Activated T-helper 2 cell treated with anti-CD3 and anti-CD28 coated beads, Interferon-gamma antibody, Interleukin-2, Interleukin-4, amounts not matched to agents 10 μg/mL and 5 μg/mL and 100 μg/mL, durations not matched to agents 14 hours and 24 hours and 36 hours (primary cell): ENCODE data around the gene ST3GAL2. TPM values are rescaled to one million over a fixed set of nuclear protein-coding genes. Genes with fewer than 3 reads are reported as not detected.
"Not testable (repeated sequence)": the region's sequence is repeated elsewhere in the genome, so short reads cannot be mapped to it uniquely, and the experiment has no call there.

ENCODE experiments used
- DNase-seq: peaks from one replicate; pipeline ENCODE4 v3.0.0; 2021; ENCODE audit warnings: low spot score
- H3K27ac Mint-ChIP-seq: one replicate; pipeline ENCODE4 v1.8.0; 2021; ENCODE audit warnings: mixed read lengths
- H3K27me3 Mint-ChIP-seq: one replicate; pipeline ENCODE4 v1.8.0; 2021; ENCODE audit warnings: low read depth, mixed read lengths
- H3K36me3 Mint-ChIP-seq: one replicate; pipeline ENCODE4 v1.8.0; 2021; ENCODE audit warnings: low read depth, mixed read lengths
- H3K4me1 Mint-ChIP-seq: one replicate; pipeline ENCODE4 v1.8.0; 2021; ENCODE audit warnings: low read depth, mixed read lengths
- H3K4me3 Mint-ChIP-seq: one replicate; pipeline ENCODE4 v1.8.0; 2021; ENCODE audit warnings: low read depth, mild to moderate bottlenecking, moderate library complexity, mixed read lengths
- H3K9me3 Mint-ChIP-seq: one replicate; pipeline ENCODE4 v1.8.0; 2021; ENCODE audit warnings: mixed read lengths
- intact Hi-C: fragments of 100-400 bp; cut with micrococcal nuclease; formaldehyde crosslinking; loops from one replicate; pipeline ENCODE4 v1.15.1; 2023
- total RNA-seq: library from RNA; stranded (reverse); gene quantifications from 2 replicates; pipeline ENCODE4 v1.2.3, GENCODE V29; 2022

The ST3GAL2 gene
- total RNA-seq, 1 donor from 2014 or later, result 35.1 TPM

DNA sequence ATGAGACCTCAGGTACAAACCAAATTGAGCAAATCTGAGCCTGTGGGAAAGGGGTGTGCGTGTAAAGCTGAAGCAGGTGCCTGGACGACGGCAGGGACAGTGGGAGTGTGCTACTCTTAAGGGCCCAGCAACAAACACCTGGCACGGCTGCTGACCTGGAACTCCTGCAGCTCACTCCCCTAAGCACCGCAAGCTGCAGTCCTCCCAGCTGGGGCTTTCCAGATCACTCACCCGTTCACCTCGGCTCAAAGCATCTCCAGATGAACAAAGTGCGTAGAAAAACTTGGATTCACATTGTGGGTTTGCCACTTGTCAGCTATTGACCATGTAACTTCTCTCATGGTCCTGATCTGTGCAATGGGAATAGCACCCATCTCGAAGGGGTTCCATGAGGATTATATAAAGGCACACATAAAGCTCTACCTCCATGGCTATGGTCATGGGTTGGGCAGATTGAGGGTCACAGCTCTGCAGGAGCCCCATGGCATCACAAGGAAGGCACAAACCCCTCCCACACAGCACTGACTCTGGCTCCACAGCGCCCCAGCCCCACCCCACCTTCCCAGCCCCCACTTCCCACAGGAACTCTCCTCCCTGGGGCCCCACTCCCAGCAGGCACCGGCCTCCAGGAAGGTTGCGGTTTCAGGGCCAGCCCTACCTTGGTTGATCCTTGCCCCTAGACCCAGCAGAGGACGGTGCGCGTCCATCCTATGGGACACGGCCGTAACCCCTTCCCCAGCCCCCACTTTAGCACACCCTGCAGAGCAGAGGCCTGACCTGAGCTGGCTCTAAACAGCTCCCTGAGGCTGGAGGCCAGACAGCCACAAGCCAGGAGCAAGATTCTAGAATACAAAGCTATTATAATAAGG lies 21.9 kb downstream of the ST3GAL2 start:
- H3K9me3 Mint-ChIP-seq, result no peaks in the 10 kb centered on the region
- intact Hi-C loops, result no loop called here
- no peak overlapping the region for H3K27ac Mint-ChIP-seq
- DNase-seq, result no peak
- peaks cover 17% of the 10 kb centered on the region for H3K4me1 Mint-ChIP-seq
- H3K27me3 Mint-ChIP-seq, result no peaks in the 10 kb centered on the region
- H3K4me3 Mint-ChIP-seq, result no peak overlapping the region
- H3K36me3 Mint-ChIP-seq, result peaks cover 3% of the 10 kb centered on the region

DNA sequence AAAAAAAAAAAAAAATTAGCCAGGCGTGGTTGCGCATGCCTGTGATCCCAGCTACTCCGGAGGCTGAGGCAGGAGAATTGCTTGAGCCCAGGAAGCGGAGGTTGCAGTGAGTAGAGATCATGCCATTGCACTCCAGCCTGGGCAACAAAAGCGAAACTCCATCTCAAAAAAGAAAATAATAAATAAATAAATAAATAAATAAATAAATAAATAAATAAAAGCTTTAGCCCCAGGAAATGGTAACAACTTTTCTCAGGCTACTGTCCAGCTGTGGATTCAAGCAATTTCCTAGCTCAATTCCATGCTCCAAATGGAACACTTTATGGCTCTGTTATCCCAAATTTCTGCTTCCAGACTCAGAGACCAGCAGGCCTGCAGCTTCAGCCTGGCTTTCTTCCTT lies 25.3 kb downstream of the ST3GAL2 start:
- H3K27me3 Mint-ChIP-seq, DNase-seq, H3K4me3 Mint-ChIP-seq, H3K4me1 Mint-ChIP-seq, H3K36me3 Mint-ChIP-seq, intact Hi-C loops, H3K9me3 Mint-ChIP-seq, H3K27ac Mint-ChIP-seq: not testable (repeated sequence)

DNA sequence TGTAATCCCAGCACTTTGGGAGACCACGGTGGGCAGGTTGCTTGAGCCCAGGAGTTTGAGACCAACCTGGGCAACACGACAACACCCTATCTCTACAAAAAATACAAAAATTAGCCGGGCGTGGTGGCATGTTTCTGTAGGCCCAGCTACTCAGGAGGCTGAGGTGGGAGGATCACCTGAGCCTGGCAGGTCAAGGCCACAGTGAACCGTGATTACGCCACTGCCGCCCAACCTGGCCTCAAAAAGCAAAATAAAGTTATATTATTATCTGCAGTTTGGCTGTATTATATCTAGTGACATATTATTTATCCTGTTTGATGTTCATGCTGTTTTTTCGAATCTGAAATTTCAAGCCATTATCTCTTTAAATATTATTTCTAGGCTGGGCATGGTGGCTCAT lies 26.5 kb downstream of the ST3GAL2 start:
- peaks cover 12% of the 10 kb centered on the region for H3K4me1 Mint-ChIP-seq
- intact Hi-C loops, result no loop called here
- H3K36me3 Mint-ChIP-seq, result peaks cover 12% of the 10 kb centered on the region
- no peak overlapping the region for H3K27ac Mint-ChIP-seq
- no peak overlapping the region for H3K4me3 Mint-ChIP-seq
- H3K27me3 Mint-ChIP-seq, result no peaks in the 10 kb centered on the region
- no peak for DNase-seq
- H3K9me3 Mint-ChIP-seq, result no peaks in the 10 kb centered on the region

DNA sequence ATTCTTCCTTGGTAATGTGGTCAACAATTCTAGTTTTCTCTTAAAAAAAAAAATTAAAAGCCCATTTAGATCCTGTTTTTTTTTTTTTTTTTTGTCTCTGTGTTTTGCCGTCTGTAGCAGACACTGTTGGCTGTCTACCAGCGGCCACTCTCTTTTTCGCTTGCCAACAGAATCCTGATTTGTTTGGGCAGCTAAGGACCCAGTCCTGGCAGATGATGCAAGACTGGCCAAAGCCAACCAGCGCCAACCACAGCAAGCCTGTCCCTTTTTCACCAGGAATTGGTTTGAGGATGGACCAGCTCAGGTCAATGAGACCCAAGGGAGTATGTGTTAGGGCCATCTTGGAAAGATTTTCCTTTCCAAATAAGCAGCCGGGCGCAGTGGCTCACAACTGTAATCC lies 28.2 kb downstream of the ST3GAL2 start:
- Mint-ChIP-seq H3K36me3 (peaks cover 15% of the 10 kb centered on the region), H3K9me3 (no peaks in the 10 kb centered on the region), H3K27me3 (no peaks in the 10 kb centered on the region), H3K4me3 (no peak overlapping the region), H3K27ac (no peak overlapping the region), H3K4me1 (peaks cover 16% of the 10 kb centered on the region)
- intact Hi-C loops, result no loop called here
- no peak for DNase-seq

DNA sequence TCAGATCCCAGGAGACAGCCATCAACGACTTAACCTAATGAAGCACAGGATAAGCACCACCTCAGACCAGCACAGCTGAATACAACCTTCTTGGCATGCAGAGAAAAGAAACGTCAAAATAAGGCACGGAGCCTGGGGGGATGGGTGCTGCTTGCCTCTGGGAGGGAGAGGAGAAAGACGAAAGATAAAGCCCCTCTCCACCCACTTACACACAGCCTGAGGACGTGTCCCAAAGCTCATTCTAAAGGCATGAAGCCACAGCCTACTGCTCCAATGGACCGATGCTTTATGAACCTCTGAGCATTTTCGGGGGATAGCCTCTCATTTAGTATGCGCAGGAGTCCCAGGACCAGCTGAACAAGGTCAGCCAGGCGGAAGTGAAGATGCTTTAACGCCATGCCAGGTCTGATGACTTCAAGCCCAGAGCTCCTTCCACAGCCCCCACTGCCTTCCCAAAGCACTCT lies 31.1 kb downstream of the ST3GAL2 start:
- Mint-ChIP-seq H3K36me3 (peaks cover 23% of the 10 kb centered on the region), H3K27ac (peak overlapping the region; percentile 22), H3K4me1 (peaks cover 42% of the 10 kb centered on the region), H3K9me3 (no peaks in the 10 kb centered on the region), H3K4me3 (no peak overlapping the region), H3K27me3 (no peaks in the 10 kb centered on the region)
- no peak for DNase-seq
- intact Hi-C loops, result no loop called here

DNA sequence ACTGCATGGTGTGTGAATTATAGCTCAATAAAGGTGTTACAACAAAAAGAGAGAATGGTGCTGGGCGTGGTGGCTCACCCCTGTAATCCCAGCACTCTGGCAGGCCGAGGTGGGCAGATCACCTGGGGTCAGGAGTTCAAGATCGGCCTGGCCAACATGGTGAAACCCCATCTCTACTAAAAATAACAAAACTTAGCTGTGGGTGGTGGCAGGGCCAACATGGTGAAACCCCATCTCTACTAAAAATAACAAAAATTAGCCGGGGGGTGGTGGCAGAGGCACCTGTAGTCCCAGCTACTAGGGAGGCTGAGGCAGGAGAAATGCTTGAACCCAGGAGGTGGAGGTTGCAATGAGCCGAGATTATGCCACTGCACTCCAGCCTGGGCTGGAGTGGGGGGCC lies 32.8 kb downstream of the ST3GAL2 start:
- DNase-seq, H3K27me3 Mint-ChIP-seq, intact Hi-C loops, H3K4me3 Mint-ChIP-seq, H3K9me3 Mint-ChIP-seq: not testable (repeated sequence)
- peaks cover 19% of the 10 kb centered on the region for H3K36me3 Mint-ChIP-seq
- peak overlapping the region; percentile 2 for H3K27ac Mint-ChIP-seq
- H3K4me1 Mint-ChIP-seq, result peaks cover 43% of the 10 kb centered on the region

DNA sequence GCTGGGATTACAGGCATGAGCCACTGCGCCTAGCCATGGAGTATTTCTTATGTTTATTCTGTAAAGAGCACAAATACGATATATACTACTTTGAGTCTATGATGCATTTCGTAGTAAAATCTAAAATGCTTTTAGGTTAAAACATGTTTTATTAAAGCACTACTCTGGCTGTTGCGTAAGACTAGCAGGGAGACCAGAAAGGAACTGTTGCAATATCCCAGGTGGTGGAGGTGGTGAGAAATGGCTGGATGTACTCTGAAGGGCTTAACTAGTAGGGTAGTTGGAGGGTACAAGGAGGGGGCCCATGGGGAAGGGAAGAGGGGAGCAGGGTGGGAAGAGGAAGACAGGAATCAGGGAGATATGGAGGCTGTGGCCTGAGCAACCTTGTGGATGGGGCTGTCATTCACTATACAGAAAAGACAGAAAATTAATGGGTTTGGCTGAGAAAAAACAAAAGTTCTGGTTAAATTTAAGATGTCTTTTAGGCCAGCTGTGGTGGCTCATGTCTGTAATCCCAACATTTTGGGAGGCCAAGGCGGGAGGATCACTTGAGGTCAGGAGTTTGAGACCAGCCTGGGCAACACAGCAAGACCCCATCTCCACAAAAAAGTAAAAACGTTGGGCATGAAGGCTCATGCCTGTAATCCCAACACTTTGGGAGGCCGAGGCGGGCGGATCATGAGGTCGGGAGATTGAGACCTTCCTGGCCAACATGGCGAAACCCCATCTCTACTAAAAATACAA lies 35.8 kb downstream of the ST3GAL2 start:
- Mint-ChIP-seq H3K36me3 (peaks cover 12% of the 10 kb centered on the region), H3K9me3 (no peaks in the 10 kb centered on the region), H3K27ac (peak overlapping the region; percentile 8), H3K4me1 (peaks cover 36% of the 10 kb centered on the region), H3K4me3 (no peak overlapping the region), H3K27me3 (no peaks in the 10 kb centered on the region)
- intact Hi-C loops, result loop anchor here (5.0 kb wide), 2 partner anchors 74 to 119 kb away; partner anchors contain the start of genes COG4 and SF3B3
- no peak for DNase-seq

DNA sequence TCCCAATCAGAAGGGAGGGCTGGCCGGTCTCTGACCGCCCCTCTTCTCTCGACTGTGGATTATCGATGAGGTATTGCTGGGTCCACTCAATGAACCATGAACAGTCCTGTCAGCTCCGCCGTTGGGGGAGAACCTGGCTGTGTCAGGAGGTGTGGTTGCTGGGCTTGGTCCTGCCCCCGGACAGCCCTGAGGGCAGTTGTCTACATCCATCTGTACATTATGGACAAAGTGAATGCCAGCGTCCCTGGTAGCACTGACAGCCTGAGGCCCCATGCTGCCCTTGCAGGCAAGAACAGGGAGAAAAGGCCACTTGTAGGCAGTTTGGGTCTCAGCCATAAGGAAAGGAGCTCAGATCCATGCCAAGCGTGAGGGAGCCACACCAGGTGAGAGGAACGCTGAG lies 38.9 kb downstream of the ST3GAL2 start:
- H3K4me3 Mint-ChIP-seq, result no peak overlapping the region
- H3K4me1 Mint-ChIP-seq, result peaks cover 19% of the 10 kb centered on the region
- no peak for DNase-seq
- H3K36me3 Mint-ChIP-seq, result peaks cover 16% of the 10 kb centered on the region
- H3K27me3 Mint-ChIP-seq, result no peaks in the 10 kb centered on the region
- no peaks in the 10 kb centered on the region for H3K9me3 Mint-ChIP-seq
- H3K27ac Mint-ChIP-seq, result no peak overlapping the region
- intact Hi-C loops, result loop anchor here (5.0 kb wide), 2 partner anchors 77 to 122 kb away; partner anchors contain the start of genes COG4 and SF3B3

DNA sequence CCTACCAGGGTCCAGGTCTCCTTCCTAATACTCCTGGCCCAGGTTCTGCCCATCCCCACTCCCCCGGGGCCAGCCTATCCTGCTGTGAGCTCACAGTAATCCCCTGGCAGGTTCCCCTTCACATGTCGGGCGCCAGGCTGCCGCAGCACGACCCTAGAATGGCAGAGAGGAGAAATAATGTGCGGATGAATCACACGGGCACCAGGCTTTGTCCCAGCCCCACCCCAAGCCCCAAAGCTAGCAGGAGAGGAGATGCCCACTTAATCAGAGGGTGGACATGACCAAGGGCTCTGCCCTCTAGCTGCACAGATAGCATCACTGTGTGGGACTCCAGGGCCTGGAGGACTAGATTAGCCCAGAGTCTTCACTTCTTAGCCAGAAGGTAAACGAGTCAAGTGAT lies 39.5 kb downstream of the ST3GAL2 start:
- no peak overlapping the region for H3K27ac Mint-ChIP-seq
- intact Hi-C loops, result no loop called here
- no peak overlapping the region for H3K4me3 Mint-ChIP-seq
- H3K27me3 Mint-ChIP-seq, result no peaks in the 10 kb centered on the region
- peaks cover 14% of the 10 kb centered on the region for H3K4me1 Mint-ChIP-seq
- H3K36me3 Mint-ChIP-seq, result peaks cover 14% of the 10 kb centered on the region
- no peak for DNase-seq
- no peaks in the 10 kb centered on the region for H3K9me3 Mint-ChIP-seq

DNA sequence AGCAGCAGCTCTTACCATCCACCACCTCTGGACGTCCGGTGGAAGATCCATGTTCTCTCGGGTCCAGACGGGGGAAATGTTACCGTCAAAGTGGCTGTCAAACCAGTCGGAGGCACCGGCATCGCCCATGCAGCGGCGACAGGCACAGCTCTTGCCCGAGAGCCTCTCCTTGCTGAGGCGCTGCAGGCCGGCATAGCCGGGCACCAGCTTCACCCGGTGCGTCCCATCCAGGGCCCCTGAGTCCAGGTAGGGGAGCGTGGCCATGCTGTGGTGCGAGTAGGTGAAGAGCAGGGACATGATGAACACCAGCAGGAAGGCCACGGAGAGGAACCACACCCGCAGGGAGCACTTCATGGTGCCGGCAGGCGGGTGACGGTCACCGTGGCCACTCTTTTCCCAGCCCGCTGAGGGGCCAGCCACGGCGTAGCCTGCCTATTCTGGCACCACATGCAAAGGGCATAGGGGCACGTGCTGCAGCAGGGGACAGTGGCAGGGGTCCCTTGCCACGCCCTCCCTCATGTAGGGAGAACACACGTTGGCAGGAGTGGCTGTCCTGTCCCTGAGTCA lies 40.6 kb downstream of the ST3GAL2 start:
- peaks cover 18% of the 10 kb centered on the region for H3K36me3 Mint-ChIP-seq
- no peaks in the 10 kb centered on the region for H3K9me3 Mint-ChIP-seq
- intact Hi-C loops, result no loop called here

DNA sequence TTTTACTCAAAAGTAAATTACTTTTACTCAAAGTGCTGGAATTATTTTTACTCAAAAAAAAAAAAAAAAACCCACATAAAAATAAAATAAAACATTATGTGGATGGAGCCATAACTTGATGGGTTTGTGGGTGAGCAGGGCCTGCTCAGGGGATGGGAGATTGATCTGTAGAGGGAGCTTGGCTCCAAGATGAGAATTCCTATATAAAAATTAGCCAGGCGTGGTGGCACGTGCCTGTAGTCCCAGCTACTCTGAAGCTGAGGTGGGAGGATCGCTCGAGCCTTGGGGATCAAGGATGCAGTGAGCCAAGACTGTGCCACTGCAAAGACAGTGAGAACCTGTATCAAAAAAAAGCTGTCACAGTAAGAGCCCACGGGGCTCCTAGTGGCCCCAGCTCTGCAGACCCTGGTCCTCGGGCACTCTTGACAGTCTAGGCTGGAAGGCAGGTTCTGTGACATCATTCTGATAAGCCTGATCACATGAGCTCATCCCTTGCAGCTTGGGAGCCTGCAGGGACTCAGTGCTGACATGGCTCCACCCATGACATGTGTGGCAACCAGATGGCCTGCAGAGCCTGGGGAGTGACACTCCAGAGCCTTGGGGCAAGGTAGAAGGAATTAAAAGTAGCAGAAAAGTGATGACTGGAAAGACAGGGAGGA lies 42.5 kb downstream of the ST3GAL2 start:
- no peak overlapping the region for H3K27ac Mint-ChIP-seq
- intact Hi-C loops, result no loop called here
- no peaks in the 10 kb centered on the region for H3K4me1 Mint-ChIP-seq
- no peak overlapping the region for H3K4me3 Mint-ChIP-seq
- DNase-seq, result no peak
- H3K9me3 Mint-ChIP-seq, result no peaks in the 10 kb centered on the region
- H3K36me3 Mint-ChIP-seq, result peaks cover 13% of the 10 kb centered on the region
- H3K27me3 Mint-ChIP-seq, result no peaks in the 10 kb centered on the region

More for the DNA sequence above, 40.6 kb downstream of the ST3GAL2 start:
- H3K27me3 Mint-ChIP-seq, result no peaks in the 10 kb centered on the region
- no peak for DNase-seq
- H3K4me1 Mint-ChIP-seq, result peaks cover 5% of the 10 kb centered on the region
- no peak overlapping the region for H3K4me3 Mint-ChIP-seq
- no peak overlapping the region for H3K27ac Mint-ChIP-seq

DNA sequence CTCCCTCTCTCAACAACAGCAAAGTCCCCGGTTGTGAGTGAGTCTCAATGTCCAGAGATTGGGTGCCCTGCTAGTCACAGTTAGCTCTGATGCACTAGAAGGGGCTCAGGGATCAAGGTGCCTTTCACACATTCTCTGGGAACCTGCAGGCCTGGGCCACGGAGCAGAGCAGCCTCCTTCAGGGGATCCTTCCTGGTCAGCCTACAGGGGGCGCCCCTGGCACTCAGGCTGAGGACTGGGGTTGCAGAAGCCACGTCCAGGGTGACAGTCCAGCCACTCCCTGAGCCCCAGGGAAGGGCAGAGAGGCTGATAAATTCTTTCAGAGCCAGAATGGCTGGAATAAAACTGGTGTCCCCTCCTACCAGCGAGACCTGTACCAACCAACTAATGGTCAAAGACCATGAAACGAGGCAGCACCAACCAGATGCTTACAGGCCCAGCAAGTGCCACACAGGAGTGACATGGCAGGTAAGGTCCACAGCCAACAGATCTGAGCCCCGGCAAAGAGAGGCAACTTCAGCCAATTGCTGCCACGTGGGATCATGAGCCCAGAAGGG lies 43.5 kb downstream of the ST3GAL2 start:
- no peak overlapping the region for H3K4me3 Mint-ChIP-seq
- H3K27ac Mint-ChIP-seq, result no peak overlapping the region
- H3K27me3 Mint-ChIP-seq, result no peaks in the 10 kb centered on the region
- peak; percentile 50 for DNase-seq
- no peaks in the 10 kb centered on the region for H3K9me3 Mint-ChIP-seq
- peaks cover 13% of the 10 kb centered on the region for H3K36me3 Mint-ChIP-seq
- H3K4me1 Mint-ChIP-seq, result no peaks in the 10 kb centered on the region
- intact Hi-C loops, result loop anchor here (1.0 kb wide), 1 partner anchor 59 kb away; the partner anchor contains the start of gene FCSK
